Posterior vena cava (tissue), 2 donors: ENCODE measurements around the gene NRBP1. TPM values are rescaled to one million over a fixed set of nuclear protein-coding genes. Genes with fewer than 3 reads are reported as not detected.

Experiments used
- DNase-seq: peaks from one replicate; pipeline ENCODE4 v3.0.0-alpha.2; 2020; ENCODE audit warnings: low spot score
- intact Hi-C, 2 donors: fragments of 100-400 bp; cut with DNase I; formaldehyde crosslinking; loops; one replicate each; pipeline versions ENCODE4 v1.14.1 to v1.14.2; 2022 to 2023
- total RNA-seq, 2 donors: library from RNA; stranded (reverse); fragmentation: NEBNext Ultra II Directional; extraction: Animal tissue kit (Norgen Biotek cat#: 25700); gene quantifications; one replicate each; pipeline ENCODE4 v1.2.1, GENCODE V29; 2021
- donor health status: DM: yes; HTN: yes; CAD: no.
- donor health status: DM: yes; HTN: yes; CAD: no.

The NRBP1 gene
- total RNA-seq, 2 donors from 2014 or later, result 72.9 to 88.1 TPM

DNA sequence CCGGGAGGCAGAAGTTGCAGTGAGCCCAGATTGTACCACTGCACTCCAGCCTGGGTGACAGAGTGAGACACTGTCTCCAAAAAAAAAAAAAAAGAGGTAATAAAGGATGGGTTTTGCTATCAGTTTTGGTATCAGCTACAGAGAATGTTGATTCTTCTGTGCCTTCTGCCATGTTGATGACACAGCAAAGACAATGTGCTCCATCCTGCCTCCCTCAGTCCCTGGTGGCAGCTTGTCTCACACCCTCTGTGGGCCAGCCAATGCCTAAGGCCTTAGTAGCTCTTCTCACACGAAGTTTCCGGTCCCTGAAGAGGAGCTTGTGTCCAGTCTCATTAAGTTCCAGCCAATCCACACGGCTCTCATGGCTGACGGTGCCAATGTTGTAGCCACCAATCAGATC is 43.5 kb downstream of the NRBP1 start:
- DNase-seq, result no peak
- intact Hi-C loops, result no loop called here

DNA sequence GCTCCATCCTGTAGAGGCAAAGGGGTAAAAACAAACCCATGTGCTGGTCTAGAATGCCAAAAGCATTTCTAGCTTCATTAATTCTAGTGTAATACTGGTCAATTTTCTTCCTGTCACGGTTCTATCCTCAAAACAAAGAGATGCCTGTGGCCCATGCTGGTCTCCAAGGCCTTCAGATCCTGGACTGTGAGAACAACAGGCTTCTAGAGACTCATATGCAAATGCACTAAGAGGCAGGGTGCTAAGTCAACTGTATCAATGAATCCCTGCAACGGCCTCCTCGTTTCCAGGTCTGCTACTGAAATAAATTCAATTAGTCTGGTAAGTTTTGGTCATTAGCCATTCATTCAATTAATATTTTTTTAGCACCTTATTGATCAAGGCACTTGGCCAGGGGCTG is 57.1 kb downstream of the NRBP1 start:
- intact Hi-C loops, result no loop called here
- no peak for DNase-seq

DNA sequence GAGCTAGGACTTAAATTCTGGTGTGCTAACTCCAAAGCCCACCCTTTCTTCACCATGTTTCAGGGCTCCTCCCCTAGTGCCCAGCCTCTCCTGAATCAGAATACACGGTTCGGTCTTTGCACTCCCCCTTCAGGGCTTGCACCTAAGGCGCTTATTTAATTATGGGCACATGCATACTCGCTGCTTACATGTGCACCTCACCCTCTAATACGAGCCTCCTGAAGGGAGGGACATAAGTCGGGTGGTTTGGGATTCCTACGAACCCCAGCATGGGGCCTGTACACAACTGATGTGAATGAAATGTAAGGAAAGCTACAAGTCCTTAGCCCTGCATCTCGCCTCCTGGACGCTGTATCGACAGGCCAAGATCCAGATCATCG is 60.7 kb downstream of the NRBP1 start:
- DNase-seq, result peak; percentile 37

DNA sequence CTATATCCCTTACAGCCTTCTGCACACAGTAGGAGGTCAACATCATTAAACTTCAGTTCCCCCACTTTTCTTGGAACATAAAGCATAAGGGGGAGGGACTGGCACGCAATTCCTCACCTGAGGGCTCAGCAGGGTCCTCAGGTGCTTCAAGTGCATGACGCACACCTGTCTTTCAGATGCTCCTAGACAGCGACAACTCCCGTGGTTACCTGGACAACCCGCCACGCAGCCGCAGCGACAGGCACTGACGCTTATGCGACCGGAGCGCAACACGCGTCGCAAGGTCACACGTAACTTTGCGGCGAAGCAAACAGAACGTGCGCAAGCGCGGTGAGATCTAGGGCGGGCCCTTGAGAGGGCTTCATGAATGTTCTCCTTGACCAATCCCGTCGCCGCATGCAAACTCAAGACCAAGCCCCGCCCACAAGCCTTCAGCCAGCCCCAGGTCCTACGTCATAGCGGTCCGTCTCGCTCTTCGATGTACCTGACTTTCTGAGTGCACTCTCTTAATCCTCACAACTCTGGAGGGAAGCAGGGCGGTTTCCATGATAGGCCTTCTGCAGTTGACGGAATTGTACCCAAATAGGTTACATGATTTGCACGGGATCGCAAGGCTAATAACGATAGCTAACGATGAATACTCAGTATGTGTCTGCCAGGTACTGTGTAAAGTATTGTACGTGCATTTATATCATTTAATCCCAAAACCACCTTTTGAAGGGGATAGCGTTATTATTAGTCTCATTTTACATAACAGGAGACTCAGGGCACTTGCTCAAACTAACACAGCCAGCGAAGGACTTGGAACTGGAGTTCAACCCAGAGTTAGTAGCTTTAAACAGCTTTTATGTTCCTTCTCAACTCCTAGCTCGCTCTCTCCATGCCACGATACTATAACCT is 61.3 kb downstream of the NRBP1 start, which contains the start of gene IFT172:
Gene IFT172 (minus strand): TSS at position 246 of the 900 bp plus-strand sequence. CDS start 90 bp downstream, at position 156.
- intact Hi-C loops, result loop anchor here in 1 of 2 donors (10.0 kb wide), 1 partner anchor 95 kb away; the partner anchor contains the start of gene ZNF512

More for the DNA sequence above, 60.7 kb downstream of the NRBP1 start:
- intact Hi-C loops, result no loop called here

More for the DNA sequence above, 61.3 kb downstream of the NRBP1 start, which contains the start of gene IFT172:
- DNase-seq, result peak; percentile 99

Other genes with a start within 250 kb of the NRBP1 start
- 100 to 1,000 TPM in 1 of 2 donors, 10 to 100 TPM in 1; 76.1 to 116 TPM for gene ATRAID, start 216.6 kb upstream of the NRBP1 start, total RNA-seq
- 10 to 100 TPM; 15.3 to 16.8 TPM for gene SLC5A6, start 216.4 kb upstream of the NRBP1 start, total RNA-seq
- 10 to 100 TPM; 20.1 to 27.4 TPM for gene CAD, start 211.3 kb upstream of the NRBP1 start, total RNA-seq
- 1 to 10 TPM in 1 of 2 donors, under 1 TPM in 1; 0.24 to 1.4 TPM for gene SLC30A3, start 165.6 kb upstream of the NRBP1 start, total RNA-seq
- gene DNAJC5G, start 153.2 kb upstream of the NRBP1 start, total RNA-seq, result 1 to 10 TPM in 1 of 2 donors, under 1 TPM in 1; 0.19 to 1.0 TPM
- gene TRIM54, start 146.2 kb upstream of the NRBP1 start, total RNA-seq, result under 1 TPM; 0.32 to 0.52 TPM
- gene UCN, start 120.2 kb upstream of the NRBP1 start, total RNA-seq, result 1 to 10 TPM in 1 of 2 donors, under 1 TPM in 1; 0.95 to 1.2 TPM
- gene MPV17, start 105.5 kb upstream of the NRBP1 start, total RNA-seq, result 10 to 100 TPM; 59.3 to 69.0 TPM
- 10 to 100 TPM; 36.9 to 41.3 TPM for gene GTF3C2, start 71.9 kb upstream of the NRBP1 start, total RNA-seq
- gene EIF2B4, start 58.3 kb upstream of the NRBP1 start, total RNA-seq, result 10 to 100 TPM; 30.1 to 36.2 TPM
- 10 to 100 TPM; 76.4 to 85.3 TPM for gene SNX17, start 58.0 kb upstream of the NRBP1 start, total RNA-seq
- gene ZNF513, start 47.9 kb upstream of the NRBP1 start, total RNA-seq, result 10 to 100 TPM; 15.6 to 15.7 TPM
- gene PPM1G, start 19.0 kb upstream of the NRBP1 start, total RNA-seq, result 10 to 100 TPM; 38.8 to 41.6 TPM
- 1 to 10 TPM in 1 of 2 donors, under 1 TPM in 1; 0.46 to 1.4 TPM for gene KRTCAP3, start 13.8 kb downstream of the NRBP1 start, total RNA-seq
- 10 to 100 TPM; 15.8 to 23.4 TPM for gene IFT172, start 61.1 kb downstream of the NRBP1 start, total RNA-seq
- 10 to 100 TPM; 11.7 to 22.1 TPM for gene FNDC4, start 66.6 kb downstream of the NRBP1 start, total RNA-seq
- gene GCKR, start 68.2 kb downstream of the NRBP1 start, total RNA-seq, result 1 to 10 TPM in 1 of 2 donors, under 1 TPM in 1; 0.65 to 2.9 TPM
- gene ZNF512, start 154.4 kb downstream of the NRBP1 start, total RNA-seq, result 10 to 100 TPM; 25.2 to 27.4 TPM
- gene CCDC121, start 200.4 kb downstream of the NRBP1 start, total RNA-seq, result 1 to 10 TPM; 3.3 to 4.3 TPM
- gene GPN1, start 200.4 kb downstream of the NRBP1 start, total RNA-seq, result 10 to 100 TPM; 17.9 to 18.3 TPM
- gene SUPT7L, start 235.0 kb downstream of the NRBP1 start, total RNA-seq, result 10 to 100 TPM; 18.4 to 22.8 TPM
- 10 to 100 TPM; 15.0 to 17.2 TPM for gene SLC4A1AP, start 235.3 kb downstream of the NRBP1 start, total RNA-seq